A673 (cell line): ENCODE data around the gene ERG. TPM values are rescaled to one million over a fixed set of nuclear protein-coding genes. Genes with fewer than 3 reads are reported as not detected.

Experiments used
- BruUV-seq: library from RNA; stranded (reverse); fragments of 400-500 nt; replicated peaks from 2 replicates; lab custom pipeline; 2021; lab: Mats Ljungman, UMichigan
- CTCF ChIA-PET: fragments of 300-600 bp; sonication (Branson Sonifier 250); formaldehyde crosslinking; loops from one replicate; lab custom pipeline; 2022; ENCODE audit warnings: antibody characterized with exemption; lab: Charles Lee
- POLR2A ChIA-PET: fragments of 300-600 bp; sonication (Branson Sonifier 250); formaldehyde crosslinking; loops from one replicate; lab custom pipeline; 2022; ENCODE audit warnings: antibody characterized with exemption; ENCODE audit not compliant: low non-redundant PET; lab: Charles Lee
- DNase-seq: peaks from one replicate; pipeline ENCODE4 v3.0.0-alpha.2; 2015; ENCODE audit warnings: low spot score
- H3K27ac ChIP-seq: fragments of 200-600 bp; sonication (generic); 2 replicates; pipeline ENCODE4 v1.5.1; 2016; ENCODE audit warnings: mixed run types, low read depth, mild to moderate bottlenecking, mixed read lengths, antibody characterized with exemption, low read length; ENCODE audit not compliant: poor library complexity, severe bottlenecking
- H3K27me3 ChIP-seq: fragments of 200-600 bp; sonication (generic); replicated peaks from 2 replicates; pipeline ENCODE4 v1.6.1; 2017; ENCODE audit warnings: mixed run types, low read depth, mild to moderate bottlenecking, mixed read lengths, antibody characterized with exemption, low read length; ENCODE audit not compliant: insufficient read depth, poor library complexity
- H3K36me3 ChIP-seq: fragments of 200-600 bp; sonication (generic); 2 replicates; pipeline ENCODE4 v1.6.1; 2016; ENCODE audit warnings: mixed run types, mild to moderate bottlenecking, mixed read lengths, antibody characterized with exemption, low read length; ENCODE audit not compliant: insufficient read depth, poor library complexity, severe bottlenecking
- H3K4me1 ChIP-seq: fragments of 200-600 bp; sonication (generic); 2 replicates; pipeline ENCODE4 v1.6.1; 2017; ENCODE audit warnings: mixed run types, mild to moderate bottlenecking, mixed read lengths, antibody characterized with exemption, low read length; ENCODE audit not compliant: insufficient read depth, poor library complexity, severe bottlenecking
- H3K4me3 ChIP-seq: fragments of 200-600 bp; sonication (generic); 2 replicates; pipeline ENCODE4 v1.5.1; 2016; ENCODE audit warnings: low read depth, mixed run types, mild to moderate bottlenecking, mixed read lengths, low read length; ENCODE audit not compliant: poor library complexity, severe bottlenecking
- H3K9me3 ChIP-seq: fragments of 200-600 bp; sonication (generic); 2 replicates; pipeline ENCODE4 v1.6.1; 2016; ENCODE audit warnings: mixed run types, low read depth, mild to moderate bottlenecking, mixed read lengths, antibody characterized with exemption, low read length; ENCODE audit not compliant: poor library complexity, severe bottlenecking
- CTCF ChIP-seq: fragments of 300-800, 200-600 bp; sonication (generic); conservative IDR thresholded peaks from 2 replicates; pipeline ENCODE4 v1.5.1; 2017; ENCODE audit warnings: low read depth, mild to moderate bottlenecking, antibody characterized with exemption, low read length, moderate library complexity, mixed read lengths
- EZH2 ChIP-seq: fragments of 200-600 bp; sonication (generic); IDR thresholded peaks from 2 replicates; pipeline ENCODE4 v1.6.1; 2017; ENCODE audit warnings: borderline replicate concordance, low read depth, mild to moderate bottlenecking, mixed read lengths, antibody characterized with exemption, low read length; ENCODE audit not compliant: poor library complexity, severe bottlenecking
- intact Hi-C: fragments of 100-400 bp; cut with micrococcal nuclease; formaldehyde crosslinking; loops from one replicate; pipeline ENCODE4 v1.10.0; 2022; ENCODE audit not compliant: unreplicated experiment
- total RNA-seq: library from RNA; stranded (reverse); gene quantifications from 2 replicates; pipeline ENCODE4 v1.2.3, GENCODE V29; 2021

Gene ERG
- total RNA-seq, 1 experiment from 2014 or later: not detected

GRCh38 chr21:38363693-38364092, 134.6 kb downstream of the ERG start:
- H3K4me3 ChIP-seq: no peak overlapping the region
- no peaks in the 10 kb centered on the region for H3K27me3 ChIP-seq
- no peaks in the 10 kb centered on the region for H3K4me1 ChIP-seq
- no peaks in the 10 kb centered on the region for H3K9me3 ChIP-seq
- ChIA-PET POLR2A (no interaction called here), CTCF (no interaction called here)
- TF ChIP-seq CTCF (no peak), EZH2 (no peak)
- BruUV-seq: no TSS peak
- intact Hi-C loops: no loop called here
- DNase-seq: no peak
- H3K27ac ChIP-seq: no peak overlapping the region
- H3K36me3 ChIP-seq: no peaks in the 10 kb centered on the region

GRCh38 chr21:38361324-38361723, 137.0 kb downstream of the ERG start:
- Histone ChIP-seq H3K36me3 (no peaks in the 10 kb centered on the region), H3K4me3 (no peak overlapping the region), H3K27me3 (no peaks in the 10 kb centered on the region), H3K4me1 (no peaks in the 10 kb centered on the region), H3K9me3 (no peaks in the 10 kb centered on the region), H3K27ac (no peak overlapping the region)
- no peak for DNase-seq
- ChIA-PET POLR2A (no interaction called here), CTCF (no interaction called here)
- no TSS peak for BruUV-seq
- no peak for TF ChIP-seq CTCF
- no peak for TF ChIP-seq EZH2
- intact Hi-C loops: no loop called here

- no peaks in the 10 kb centered on the region for H3K9me3 ChIP-seq
- H3K4me1 ChIP-seq: no peaks in the 10 kb centered on the region
- no peaks in the 10 kb centered on the region for H3K27me3 ChIP-seq
- POLR2A ChIA-PET: no interaction called here
- no TSS peak for BruUV-seq
- intact Hi-C loops: loop anchor here (5.0 kb wide), 1 partner anchor 777 kb away; no protein-coding TSS in a partner anchor
- H3K36me3 ChIP-seq: no peaks in the 10 kb centered on the region
- DNase-seq: no peak
- TF ChIP-seq CTCF (no peak), EZH2 (no peak)
- no peak overlapping the region for H3K27ac ChIP-seq
- no peak overlapping the region for H3K4me3 ChIP-seq
- CTCF ChIA-PET: no interaction called here
These were observed 138.4 kb downstream of the ERG start for GRCh38 chr21:38359835-38360234.
